COR-L47 (cell line): ENCODE measurements around the gene IREB2.
"Not testable (repeated sequence)": the region's sequence is repeated elsewhere in the genome, so short reads cannot be mapped to it uniquely, and the experiment has no call there.

ENCODE experiments used
- DNase-seq: peaks from one replicate; lab custom pipeline; 2025; lab: John Stamatoyannopoulos, UW

Gene IREB2

GRCh38 chr15:78434711-78435110 lies 3.3 kb upstream of the IREB2 start:
- not testable (repeated sequence) for DNase-seq

- no peak for DNase-seq
Measured at GRCh38 chr15:78437107-78437761, 782 bp upstream of the IREB2 start.

- peak; percentile 11 for DNase-seq
Measured at GRCh38 chr15:78438619-78439285, 736 bp downstream of the IREB2 start.

- no peak for DNase-seq
Measured at GRCh38 chr15:78440375-78441373, 2.7 kb downstream of the IREB2 start.

- no peak for DNase-seq
Measured at GRCh38 chr15:78444255-78444654, 6.2 kb downstream of the IREB2 start.

GRCh38 chr15:78445875-78446274 lies 7.9 kb downstream of the IREB2 start:
- no peak for DNase-seq

- no peak for DNase-seq
Measured at GRCh38 chr15:78446551-78446950, 8.5 kb downstream of the IREB2 start.

- DNase-seq: no peak
Measured at GRCh38 chr15:78448441-78449219, 10.6 kb downstream of the IREB2 start.

- no peak for DNase-seq
Measured at GRCh38 chr15:78449220-78449999, 11.4 kb downstream of the IREB2 start.

GRCh38 chr15:78450285-78450858 lies 12.4 kb downstream of the IREB2 start:
- DNase-seq: no peak

- no peak for DNase-seq
Measured at GRCh38 chr15:78452485-78452884, 14.5 kb downstream of the IREB2 start.

GRCh38 chr15:78453447-78453846 lies 15.4 kb downstream of the IREB2 start:
- no peak for DNase-seq

- no peak for DNase-seq
Measured at GRCh38 chr15:78454992-78455391, 17.0 kb downstream of the IREB2 start.

GRCh38 chr15:78455749-78456148 lies 17.7 kb downstream of the IREB2 start:
- DNase-seq: no peak

- no peak for DNase-seq
Measured at GRCh38 chr15:78456426-78456825, 18.4 kb downstream of the IREB2 start.

- peak; percentile 27 for DNase-seq
Measured at GRCh38 chr15:78457101-78457500, 19.1 kb downstream of the IREB2 start.

- DNase-seq: no peak
Measured at GRCh38 chr15:78460737-78461136, 22.7 kb downstream of the IREB2 start.

GRCh38 chr15:78461171-78461888 lies 23.3 kb downstream of the IREB2 start:
- no peak for DNase-seq

- DNase-seq: no peak
Measured at GRCh38 chr15:78469031-78469430, 31.0 kb downstream of the IREB2 start.

- no peak for DNase-seq
Measured at GRCh38 chr15:78477295-78477694, 39.3 kb downstream of the IREB2 start.
